Activated CD8-positive, alpha-beta memory T cell treated with anti-CD3 and anti-CD28 coated beads for 24 hours (primary cell): ENCODE data around the gene TFPI2.

Source experiments
- DNase-seq: peaks from one replicate; pipeline ENCODE4 v3.0.0-alpha.2; 2020

The TFPI2 gene

DNA sequence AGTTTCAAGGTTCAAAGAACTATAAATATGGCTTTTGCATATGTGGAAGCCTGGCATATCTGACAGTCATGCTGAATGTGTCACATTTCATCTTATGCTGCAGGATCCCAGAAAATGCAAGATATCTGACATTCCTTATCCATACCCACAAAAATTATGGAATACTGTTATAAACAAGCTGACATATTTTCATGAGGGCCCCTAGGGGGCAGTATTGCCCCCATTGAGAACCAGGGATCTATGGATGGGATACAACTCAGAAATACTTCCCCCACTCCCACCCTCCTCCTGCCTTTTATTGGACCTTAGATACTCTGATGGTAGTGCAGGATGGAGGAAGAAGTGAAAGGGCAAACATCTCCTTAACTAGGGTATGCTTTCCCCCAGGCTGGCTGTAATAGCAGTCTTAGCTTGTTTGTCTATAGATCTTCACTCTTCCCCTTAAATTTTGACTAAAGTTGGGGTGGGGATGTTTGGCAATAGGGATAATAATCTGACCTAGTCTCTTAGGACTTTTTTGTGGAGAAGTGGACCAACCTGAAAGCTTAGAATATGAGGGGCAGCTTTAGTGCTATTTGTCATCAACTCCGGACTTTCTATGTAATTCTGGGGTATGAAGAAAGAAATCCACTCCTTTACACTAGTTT lies 12.3 kb upstream of the TFPI2 start:
- no peak for DNase-seq

DNA sequence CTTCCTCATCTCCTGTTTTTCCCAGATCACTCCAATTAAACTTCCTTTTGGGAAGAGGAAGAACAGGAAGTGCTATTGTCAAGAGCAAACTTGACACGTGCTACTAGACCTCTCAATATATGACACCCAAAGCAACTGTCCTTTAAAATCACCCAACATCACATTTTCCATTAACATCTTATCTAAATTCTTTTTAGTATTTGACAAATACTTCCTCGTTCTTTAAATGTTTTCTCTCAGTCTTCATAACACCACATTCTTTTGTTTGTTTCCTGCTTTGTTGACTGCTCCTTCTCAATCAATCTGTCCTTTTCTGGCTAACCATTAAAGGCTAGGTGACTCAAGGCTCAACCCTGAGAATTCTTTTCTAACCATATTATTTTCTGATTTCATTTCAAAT lies 7.1 kb upstream of the TFPI2 start:
- DNase-seq: no peak

DNA sequence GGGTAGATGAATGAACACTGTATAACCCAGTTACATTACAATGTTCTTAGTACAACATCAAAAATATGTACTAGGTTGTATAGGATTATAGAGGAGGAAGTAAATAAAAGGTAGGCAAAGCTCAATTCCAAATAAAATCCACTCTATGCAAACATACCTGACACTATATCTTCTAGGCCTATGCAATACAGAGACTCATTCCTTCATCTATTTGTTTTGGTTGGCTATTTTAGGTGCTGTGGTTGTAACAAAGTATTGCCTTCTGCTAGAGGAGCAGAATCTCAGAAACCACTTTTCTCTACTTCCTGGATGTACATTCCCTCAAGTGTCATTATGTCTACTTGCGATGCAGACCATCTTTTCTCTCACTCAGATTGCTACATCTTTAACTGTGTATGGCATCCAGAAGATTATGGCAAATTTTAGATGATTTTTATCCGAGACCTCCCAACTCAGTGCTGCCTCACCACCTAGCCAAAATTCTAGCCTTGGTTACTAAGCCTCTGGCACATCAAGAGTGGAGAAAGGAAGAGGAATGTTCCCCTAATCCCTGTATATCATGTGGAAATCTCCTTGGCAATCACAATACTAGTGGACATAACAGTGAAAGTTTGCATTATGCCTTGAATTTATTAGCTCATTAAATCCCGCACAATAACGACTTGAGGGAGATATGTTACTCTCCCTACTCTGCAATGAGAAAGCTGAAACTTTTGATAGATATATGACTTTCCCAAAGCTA lies 5.5 kb upstream of the TFPI2 start:
- no peak for DNase-seq

DNA sequence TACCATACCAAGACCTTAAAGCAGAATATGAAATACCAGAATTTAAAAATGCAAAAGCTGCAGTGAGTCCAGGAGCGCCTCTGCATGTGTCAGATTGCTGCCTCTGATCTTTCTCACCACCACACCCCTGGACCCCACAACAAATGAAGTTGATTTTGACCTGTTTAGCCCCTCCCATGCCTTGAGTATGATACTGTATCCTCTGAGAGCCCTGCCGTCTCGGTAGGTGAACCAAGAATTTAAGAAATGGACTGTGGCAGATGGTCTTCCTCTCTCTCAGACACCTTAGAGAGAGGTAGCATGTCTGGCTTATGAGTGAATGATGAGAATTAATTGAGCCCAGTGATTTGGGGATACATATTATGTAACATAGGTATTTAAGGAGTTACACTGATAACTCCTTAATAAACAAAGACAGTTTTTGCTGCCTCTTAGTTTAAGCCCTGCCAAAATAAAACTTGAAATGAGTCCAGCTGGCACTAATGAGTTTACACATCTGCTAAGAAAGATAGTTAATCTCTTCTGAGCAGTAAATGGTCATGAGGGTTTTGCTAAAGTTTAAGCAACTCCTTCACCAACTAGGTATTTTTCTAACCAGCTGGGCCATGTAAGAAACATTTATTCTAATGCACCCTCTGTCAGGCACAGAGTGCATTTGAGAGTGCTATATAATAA lies 4.5 kb upstream of the TFPI2 start:
- no peak for DNase-seq

- DNase-seq: no peak
These were observed 3.9 kb upstream of the TFPI2 start for GRCh38 chr7:93894426-93894825.

GRCh38 chr7:93890041-93890463 lies 501 bp downstream of the TFPI2 start:
- no peak for DNase-seq

DNA sequence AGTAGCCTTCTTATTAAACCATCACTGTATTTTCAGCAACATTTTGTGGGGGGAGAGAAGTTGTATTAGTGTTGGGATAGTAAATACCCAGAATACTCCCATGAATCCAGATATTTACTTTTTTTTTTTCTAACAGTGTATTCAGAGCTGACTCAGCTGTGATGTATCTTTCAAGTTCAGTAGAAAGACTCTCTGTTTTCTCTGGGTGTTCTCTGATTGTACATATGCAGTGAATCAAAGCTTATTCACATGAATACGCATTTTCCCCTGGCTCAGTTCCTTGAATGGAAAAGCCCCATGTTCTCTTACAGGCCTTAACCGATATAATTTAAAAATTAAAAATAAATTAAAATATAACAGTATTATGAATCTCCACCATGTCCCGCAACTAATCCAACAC lies 1.3 kb downstream of the TFPI2 start:
- no peak for DNase-seq

GRCh38 chr7:93884541-93884940 lies 6.0 kb downstream of the TFPI2 start:
- DNase-seq: no peak

GRCh38 chr7:93883917-93884345 lies 6.6 kb downstream of the TFPI2 start:
- no peak for DNase-seq

DNA sequence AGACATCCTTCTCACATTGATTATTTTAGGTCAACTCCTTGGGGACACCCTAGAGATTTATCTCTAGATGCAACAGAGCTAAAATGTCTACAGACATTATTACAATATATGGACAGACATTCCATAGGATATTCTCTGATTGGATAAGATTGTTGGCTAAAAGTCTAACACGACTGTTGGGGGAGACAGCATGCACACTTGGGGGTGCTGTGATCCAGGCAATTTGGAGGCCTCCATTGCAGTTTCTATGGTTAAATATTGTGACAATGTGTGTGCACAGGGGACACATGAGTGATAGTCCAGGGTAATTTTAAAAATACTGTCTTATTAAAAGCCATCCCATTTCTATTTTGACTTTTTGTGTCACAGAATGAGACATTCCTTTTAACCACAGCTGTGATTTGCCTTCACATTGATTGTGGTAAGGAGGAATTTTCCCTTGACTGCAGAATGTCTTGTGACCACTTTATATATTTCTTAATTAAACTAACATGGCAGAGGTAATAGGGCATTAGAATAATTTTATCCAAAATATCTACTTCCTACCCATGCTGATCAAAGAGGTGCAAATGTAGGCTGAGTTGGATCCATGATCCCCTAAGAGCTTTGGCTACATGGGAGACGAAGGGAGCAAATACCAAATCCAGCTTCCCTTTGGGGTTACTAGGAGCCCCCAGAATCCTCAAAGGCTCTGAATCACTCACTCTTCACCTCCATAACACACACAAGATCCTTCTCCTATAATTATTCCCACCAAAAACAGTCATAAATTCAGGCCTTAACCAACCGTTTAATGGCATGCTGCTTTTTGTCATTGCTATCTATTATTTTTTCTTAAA lies 7.3 kb downstream of the TFPI2 start:
- DNase-seq: no peak

GRCh38 chr7:93882468-93882867 lies 8.1 kb downstream of the TFPI2 start:
- no peak for DNase-seq

DNA sequence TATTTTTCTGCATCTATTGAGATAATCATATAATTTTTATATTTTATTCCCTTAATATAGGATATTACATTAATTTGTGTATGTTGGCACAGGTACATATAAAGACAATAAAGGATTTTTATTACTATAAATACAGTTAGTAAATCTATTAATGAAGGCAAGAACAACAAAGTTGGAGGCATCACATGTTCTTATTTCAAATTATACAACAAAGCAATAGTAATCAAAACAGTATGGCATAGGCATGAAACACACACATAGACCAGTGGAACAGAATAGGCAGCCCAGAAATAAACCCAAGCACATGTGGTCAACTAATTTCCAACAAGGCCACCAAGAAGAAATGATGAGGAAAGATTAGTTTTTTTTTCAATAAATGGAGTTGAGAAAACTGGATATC lies 11.2 kb downstream of the TFPI2 start:
- no peak for DNase-seq

- no peak for DNase-seq
These were observed 12.8 kb downstream of the TFPI2 start for GRCh38 chr7:93877742-93878141.

DNA sequence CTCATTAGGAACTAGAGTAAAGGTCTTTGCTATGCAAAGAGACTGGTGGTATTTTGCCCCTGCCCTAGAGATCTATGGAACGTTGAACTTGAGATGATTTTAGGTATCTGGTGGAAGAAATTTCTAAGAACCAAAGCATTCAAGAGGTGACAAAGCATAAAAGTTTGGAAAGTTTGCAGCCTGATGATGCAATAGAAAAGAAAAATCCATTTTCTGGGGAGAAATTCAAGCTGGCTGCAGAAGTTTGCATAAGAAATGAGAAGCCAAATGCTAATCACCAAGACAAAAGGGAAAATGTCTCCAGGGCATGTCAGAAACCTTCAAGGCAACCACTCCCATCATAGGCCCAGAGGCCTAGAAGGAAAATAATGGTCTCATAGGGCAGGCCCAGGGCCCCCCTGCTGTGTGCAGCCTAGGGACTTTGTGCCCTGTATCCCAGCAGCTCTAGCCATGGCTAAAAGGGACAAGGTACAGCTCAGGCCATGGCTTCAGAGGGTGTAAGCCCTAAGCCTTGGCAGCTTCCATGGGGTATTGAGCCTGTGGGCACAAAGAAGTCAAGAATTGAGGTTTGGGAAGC lies 16.5 kb downstream of the TFPI2 start:
- no peak for DNase-seq

- DNase-seq: no peak
These were observed 23.7 kb downstream of the TFPI2 start for GRCh38 chr7:93866886-93867285.

GRCh38 chr7:93862651-93863050 lies 27.9 kb downstream of the TFPI2 start:
- DNase-seq: no peak

- no peak for DNase-seq
These were observed 29.1 kb downstream of the TFPI2 start for GRCh38 chr7:93861325-93861949.

DNA sequence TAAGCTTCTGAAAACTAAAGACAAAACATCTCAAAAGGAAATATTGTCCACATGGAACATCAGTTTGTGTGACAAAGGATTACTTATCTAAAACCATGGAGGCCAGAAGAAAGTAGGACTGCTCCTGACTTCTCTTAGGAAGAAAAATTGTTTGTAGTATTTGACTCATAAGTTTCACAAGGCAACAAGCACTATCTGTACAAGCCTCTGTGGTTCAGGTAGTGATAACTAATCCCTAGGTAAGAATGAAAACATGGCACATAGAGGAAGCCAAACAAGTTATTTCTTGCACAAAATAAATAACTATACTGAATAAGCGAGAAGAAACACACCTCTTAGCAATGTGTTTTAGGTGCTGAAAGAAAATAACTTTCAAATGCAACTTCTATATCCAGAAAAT lies 30.3 kb downstream of the TFPI2 start:
- no peak for DNase-seq

DNA sequence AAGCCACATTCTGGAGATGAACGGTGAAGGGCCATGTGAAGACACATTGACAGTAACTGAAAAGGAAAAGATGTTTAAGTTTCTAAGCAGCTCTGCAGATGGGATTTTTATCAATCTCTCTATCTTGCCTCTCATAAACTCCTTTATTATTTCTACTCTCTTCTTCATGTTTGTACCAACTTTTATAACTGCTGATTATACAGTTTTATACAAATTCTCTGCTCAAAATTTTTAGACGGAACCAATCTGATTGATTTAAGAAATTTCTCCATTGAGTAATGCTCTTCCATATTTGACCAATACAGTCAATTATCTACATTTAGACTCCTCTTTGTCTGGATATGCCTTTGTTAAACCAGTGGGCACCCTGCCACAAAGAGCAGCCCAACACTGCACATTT lies 31.7 kb downstream of the TFPI2 start:
- DNase-seq: no peak

DNA sequence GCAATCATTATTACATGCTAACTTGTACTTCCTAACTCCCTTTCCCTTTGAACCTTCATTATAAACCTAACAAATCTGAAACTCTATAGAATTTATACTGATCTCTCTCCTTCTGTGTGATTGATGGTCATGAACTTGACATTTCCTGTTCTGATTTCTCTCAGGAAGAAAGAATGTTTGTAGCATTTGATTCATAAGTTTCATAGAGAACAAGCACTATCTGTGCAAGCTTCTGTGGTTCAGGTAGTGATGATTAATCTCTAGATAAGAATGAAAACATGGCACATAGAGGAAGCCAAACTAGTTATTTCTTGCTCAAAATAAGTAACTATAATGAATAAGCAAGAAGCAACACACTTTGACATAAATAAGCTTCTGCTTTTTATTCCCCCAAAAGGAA lies 34.2 kb downstream of the TFPI2 start:
- no peak for DNase-seq

DNA sequence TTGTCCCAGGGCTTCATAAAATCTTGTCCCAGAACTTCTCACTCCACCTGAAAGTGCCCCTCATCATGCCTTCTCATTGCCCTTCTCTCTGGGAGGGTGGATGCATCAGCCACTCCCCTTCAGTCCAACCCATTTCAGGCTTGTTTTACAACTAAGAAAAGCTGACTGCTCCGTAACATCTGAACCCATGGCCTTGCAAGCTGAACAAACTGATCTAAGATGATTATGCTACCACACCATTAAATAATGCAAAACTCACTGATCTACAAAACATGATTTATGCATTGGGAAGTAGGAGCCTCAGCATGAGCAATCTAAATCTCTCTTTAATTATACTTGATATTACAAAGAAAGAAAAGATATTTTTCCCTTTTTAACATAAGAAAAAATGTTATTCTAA lies 34.8 kb downstream of the TFPI2 start:
- DNase-seq: no peak

- no peak for DNase-seq
These were observed 36.1 kb downstream of the TFPI2 start for GRCh38 chr7:93854480-93854879.
